ENCODE measurements around the gene INSM1.
"Not testable (repeated sequence)": the region's sequence is repeated elsewhere in the genome, so short reads cannot be mapped to it uniquely, and the experiment has no call there.

The INSM1 gene, protein sequence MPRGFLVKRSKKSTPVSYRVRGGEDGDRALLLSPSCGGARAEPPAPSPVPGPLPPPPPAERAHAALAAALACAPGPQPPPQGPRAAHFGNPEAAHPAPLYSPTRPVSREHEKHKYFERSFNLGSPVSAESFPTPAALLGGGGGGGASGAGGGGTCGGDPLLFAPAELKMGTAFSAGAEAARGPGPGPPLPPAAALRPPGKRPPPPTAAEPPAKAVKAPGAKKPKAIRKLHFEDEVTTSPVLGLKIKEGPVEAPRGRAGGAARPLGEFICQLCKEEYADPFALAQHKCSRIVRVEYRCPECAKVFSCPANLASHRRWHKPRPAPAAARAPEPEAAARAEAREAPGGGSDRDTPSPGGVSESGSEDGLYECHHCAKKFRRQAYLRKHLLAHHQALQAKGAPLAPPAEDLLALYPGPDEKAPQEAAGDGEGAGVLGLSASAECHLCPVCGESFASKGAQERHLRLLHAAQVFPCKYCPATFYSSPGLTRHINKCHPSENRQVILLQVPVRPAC

DNA sequence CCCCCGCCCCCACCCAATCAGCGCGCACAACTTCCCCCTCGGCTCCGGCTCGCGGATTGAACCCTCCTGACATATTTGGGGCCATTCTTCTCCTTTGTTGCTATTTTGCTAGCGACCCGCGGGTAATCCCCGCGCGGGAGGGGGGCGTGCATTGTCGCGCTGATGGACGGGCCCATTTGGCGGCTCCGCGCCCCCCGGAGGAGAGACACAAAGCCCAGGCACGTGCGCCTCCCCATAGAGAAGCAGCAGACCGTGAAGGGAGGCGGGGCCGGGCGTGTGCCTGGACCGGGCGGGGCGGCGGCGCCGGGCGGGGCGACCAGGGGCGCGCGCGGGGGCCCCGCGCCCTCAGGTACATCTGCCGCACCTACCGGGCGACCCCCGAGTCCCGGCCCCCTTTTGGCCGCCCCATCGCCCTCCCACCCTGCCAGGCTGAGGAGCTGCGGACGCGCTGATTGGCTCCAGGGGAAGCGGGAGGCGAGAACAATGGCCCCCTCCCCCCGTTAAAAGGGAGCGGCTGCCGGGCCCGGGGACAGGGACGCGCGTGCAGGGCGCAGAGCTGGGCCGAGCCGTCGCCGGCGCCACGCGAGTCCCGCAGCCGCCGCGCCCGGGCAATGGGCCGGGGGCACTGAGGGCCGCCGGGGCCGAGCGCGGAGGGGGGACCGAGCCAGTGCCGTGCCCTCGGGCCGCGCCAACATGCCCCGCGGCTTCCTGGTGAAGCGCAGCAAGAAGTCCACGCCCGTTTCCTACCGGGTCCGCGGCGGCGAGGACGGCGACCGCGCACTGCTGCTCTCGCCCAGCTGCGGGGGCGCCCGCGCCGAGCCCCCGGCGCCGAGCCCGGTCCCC is at the start of gene INSM1:
INSM1 (plus strand) TSS at position 530 of the 843 bp plus-strand sequence; CDS start at position 694, 164 bp downstream.
- no peak for DNase-seq

DNA sequence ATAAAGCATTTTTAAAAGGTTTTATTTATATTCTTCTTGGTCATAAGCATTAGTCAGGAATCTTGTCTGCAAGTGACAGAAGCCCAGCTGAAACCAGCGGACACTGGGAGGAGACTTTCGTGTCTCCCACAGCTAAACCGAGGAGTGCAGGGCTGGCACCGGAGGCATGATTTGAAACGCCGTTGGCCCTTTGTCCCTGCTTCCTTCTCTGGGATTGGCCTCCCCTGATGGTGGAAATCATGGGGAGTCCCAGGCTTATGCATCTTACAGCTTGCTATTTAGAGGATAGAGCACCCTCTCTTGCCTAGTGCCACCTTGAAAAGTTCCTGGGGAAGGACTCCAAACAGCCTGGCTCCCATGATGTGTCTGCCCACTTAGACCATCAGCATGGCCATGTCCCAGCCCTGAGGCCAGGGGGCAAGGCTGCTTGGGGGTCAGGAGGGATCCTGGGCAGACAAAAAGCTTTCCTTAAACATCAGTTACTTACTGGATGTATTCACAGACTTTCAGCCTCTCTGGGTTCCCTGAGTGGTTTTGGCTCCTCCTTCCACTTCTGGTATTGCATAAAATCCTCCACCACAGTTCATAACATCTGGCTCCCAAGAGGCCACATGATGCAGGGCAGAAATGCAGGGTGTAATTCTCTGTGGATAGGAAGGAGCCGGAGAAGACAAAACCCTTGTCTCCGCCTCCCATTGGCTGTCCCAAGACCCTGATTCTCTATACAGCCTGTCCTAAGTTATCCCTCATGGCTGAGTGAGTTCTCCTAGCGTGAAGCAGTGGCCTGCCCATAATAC is 49.3 kb upstream of the INSM1 start:
- no peak for DNase-seq

DNA sequence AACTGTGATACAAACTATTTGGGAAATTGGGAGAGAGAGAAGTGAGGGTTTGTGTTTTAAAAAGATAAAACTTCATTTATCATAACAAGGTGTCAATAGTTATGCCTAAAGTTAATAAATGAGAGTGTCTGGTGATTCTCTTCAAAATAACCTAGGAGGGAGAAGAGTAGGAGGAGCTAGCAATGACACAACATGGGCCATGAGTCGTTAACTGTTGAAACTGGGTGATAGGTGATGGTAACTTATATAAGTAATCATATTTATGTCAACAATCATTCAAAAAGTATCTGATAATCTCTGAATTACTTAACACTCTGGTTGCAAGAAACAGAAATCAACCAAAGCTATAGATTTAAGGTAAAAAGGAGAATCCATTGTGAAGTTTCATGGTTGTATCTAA is 46.8 kb upstream of the INSM1 start:
- no peak for DNase-seq

DNA sequence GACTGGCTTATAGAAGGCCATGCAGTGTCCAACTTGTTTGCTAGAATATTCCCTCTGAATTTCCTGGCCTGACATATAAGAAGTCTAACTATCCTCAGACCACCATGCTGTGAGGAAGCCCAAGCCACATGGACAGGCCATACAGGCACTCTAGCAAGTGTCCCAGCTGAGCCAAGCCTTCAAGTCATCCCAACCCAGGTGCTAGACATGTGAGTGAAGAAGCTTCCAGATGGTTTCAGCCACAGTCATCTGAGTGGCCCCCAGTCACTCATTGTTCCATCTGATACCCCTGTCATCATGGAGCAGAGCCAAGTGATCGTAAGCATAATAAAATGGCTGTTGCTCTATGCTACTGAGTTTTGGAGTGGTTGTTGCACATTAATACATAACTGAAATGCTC is 46.0 kb upstream of the INSM1 start:
- DNase-seq: no peak

DNA sequence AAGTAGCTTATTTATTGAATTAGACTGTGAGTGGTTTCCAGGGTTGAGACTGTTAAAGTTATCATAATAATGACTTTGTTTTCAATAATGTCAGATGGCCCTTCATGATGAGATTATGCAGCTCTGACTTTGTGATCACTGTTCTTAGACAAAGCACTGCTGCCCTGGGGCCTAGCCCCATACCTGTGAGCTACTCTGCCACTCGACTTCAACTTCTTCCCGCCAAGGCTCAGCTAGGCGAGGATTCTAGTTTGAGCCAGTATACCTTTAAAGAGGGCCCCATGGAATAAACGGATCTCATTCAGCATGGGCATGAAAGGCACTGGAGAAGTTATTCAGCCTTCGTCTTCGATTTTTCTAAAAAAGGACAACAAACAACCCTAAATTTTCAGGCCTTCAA is 45.0 kb upstream of the INSM1 start:
- DNase-seq: no peak

DNA sequence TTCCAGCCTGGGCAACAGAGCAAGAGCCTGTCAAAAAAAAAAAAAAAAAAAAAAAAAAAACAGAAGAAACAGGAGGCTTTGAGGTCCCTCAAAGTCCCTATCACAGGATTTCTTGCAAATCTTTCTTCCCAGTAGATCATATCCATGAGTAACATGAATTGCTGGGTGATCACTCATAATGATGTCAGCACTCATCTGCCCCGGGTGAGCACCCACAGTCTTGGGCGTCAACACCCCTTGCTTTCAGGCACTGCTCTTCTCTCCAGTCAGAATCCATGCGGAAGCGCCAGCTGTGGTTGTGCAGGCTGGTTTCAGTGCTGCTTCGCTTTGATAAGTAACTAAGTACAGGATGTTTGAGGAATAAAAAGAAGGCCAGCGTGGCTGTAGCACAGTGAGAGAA is 40.2 kb upstream of the INSM1 start:
- peak; percentile 13 for DNase-seq

DNA sequence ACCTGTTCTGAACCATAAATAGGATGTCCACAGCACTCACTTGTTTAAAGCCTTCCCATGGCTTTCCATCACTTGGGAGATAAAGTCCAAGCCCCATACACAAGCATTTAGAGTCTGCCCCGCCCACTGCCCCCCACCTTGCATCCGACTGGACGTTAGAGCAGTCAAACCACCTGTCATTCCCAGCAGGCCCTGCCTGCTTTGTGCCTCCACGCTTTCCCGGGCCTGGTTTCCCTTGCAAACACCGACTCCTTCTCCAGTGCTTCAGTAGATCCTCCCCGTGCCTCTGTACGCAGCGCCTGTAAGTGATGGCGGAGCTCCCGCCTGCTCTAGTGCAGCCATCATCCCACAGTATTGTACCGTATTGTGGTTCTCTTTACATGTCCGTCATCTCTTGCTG is 38.3 kb upstream of the INSM1 start:
- DNase-seq: no peak

DNA sequence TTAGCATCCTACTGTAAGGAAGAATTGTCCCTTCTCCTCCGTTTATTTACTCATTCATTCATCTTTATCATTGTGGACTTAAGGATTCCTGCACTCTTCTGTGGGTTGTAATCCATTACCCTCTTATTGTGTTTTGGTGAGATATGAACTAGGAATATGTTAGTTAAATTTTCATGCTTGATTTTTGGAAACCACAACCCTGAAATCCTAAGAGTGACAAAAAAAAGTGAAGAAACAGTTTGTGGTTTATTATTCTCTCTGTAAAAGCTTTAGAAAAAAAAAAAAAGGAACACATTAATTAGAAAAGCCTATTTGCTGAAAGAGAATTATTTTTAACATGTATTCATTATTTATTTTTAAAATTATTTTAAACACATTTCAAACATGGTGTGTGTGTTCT is 36.7 kb upstream of the INSM1 start:
- no peak for DNase-seq

DNA sequence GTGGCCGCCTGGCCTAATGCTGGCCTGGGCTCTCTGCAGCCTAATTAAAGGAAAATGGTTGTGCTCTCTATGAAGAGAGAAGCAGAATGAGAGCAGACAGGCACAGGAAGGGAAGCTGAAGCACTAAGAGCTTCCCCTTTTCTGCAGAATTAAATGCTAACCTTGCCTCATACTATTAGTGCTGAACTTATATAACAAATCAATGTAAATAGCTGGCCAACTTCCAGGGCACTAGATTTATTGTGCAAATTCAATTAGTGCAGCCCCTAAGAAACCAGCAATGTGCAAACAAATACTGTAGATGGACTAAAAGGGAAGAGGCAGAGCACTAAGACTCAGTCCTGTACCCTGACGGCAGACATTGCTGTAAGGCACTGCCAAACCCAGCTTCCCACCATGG is 36.1 kb upstream of the INSM1 start:
- no peak for DNase-seq

DNA sequence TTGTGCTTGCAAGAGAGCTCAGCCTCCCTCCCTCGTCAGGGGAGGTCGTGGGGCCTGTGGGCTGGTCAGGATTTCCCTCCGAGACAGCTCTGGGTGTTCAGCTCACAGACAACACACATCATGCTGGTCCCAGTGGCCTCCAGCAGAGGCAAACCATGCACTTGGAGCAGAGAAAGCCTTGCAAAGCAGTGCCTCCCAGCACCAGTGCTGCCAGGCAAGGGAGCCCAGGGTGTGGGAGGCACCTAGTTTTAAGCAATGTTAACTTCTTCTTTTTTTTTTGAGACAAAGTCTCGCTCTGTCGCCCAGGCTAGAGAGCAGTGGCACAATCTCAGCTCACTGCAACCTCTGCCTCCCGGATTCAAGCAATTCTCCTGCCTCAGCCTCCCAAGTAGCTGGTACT is 34.0 kb upstream of the INSM1 start:
- no peak for DNase-seq

DNA sequence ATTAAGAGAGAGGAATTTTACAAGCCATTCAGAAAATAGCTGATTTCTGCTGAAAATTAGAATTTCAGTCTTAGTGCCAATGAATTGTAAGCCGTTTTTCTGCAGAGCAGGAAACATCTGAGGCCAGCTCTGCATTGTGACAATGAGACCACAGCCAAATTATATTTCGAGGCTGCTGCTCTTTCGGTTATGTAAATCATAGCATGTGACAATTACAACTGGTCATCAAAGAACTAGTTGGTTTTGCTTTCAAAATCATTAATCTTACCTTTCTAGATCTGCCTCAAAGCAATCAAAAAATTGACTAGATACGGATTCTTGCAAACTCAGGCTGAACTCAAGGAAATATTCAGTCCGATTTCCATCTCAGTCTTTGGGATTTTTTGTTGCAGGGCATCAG is 33.4 kb upstream of the INSM1 start:
- DNase-seq: peak; percentile 51

DNA sequence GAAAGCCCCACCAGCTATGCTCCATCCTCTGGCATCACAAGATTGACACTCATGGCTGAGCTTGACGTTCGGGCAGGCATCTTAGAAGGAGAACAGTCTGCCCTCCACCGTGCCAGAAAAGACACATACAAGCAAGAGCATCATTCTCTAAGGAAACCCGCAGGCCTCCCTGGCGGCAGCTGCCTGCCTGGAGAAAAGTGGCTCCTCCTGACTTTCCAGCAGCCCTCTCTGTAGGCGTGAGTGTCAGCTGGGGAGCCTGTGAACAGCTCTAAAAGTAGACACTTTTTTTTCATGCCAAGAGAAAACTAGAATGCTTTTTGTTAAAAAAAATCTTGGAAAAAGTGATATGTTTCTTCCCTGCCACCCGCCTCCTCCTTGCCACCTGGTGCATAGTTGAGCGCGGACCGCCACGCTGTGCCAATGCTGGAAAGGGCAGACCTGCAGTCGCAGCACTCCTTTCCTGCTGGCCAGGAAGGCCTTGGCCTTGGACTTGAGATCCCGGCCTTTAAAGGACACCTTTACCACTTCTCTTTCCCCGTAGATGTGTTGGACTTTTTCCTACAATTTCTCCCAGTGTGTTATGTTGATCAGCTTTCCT is 29.7 kb upstream of the INSM1 start:
- no peak for DNase-seq

DNA sequence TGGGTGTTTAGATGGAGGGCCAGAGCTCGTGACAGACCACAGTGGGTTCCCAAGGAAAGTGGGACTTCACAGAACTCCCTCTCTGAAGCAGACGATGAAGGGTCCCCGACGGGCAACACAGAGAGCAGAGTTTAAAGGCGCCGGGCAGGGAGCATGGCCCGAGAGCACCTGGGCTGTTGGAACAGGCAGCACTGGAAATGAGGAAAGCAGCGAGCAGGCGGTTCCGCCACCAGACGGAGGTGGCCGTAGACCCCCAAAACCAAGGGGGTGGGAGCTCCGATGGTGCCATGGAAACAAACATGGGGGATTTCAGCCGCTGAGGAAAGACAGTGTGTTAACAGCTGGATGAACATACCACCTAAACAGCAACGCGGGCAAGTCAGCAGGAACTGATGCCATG is 27.5 kb upstream of the INSM1 start:
- no peak for DNase-seq

DNA sequence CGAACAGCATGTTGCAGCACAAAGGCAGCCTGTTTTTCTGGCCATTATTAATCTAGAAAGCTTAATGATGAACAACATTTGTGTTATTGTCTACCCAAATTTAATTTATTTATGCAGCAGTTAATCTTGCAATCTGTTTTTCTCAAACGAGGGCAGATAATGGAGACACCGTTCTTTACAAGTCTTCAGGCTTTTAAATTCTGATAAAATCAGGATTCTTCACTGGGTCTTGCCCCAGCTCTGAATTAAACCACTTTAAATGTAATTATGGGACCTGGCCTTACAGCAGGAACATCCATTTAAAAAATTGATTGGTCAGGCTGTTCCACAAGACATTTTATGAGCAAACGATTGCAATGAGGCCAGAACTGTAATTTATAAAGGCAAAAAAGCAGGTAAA is 26.5 kb upstream of the INSM1 start:
- no peak for DNase-seq

DNA sequence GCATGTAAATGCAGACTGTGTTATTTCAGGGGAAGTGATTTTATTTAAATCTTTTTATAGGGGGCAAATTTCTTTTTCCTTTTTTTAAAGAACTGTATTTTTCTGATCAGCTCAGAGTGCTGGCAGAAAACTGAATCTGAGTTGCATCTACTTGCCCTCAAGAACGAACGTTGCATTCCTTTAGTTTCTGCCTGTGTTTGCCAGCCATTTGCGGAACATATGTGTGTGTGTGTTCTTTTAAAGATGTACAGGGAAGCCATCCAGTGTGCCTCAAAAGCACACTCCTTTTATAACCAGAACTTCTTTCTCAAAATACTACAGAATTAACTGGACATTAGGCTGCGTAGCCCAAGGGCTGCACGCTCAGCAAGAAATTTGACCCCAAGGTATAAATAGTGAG is 25.8 kb upstream of the INSM1 start:
- no peak for DNase-seq

DNA sequence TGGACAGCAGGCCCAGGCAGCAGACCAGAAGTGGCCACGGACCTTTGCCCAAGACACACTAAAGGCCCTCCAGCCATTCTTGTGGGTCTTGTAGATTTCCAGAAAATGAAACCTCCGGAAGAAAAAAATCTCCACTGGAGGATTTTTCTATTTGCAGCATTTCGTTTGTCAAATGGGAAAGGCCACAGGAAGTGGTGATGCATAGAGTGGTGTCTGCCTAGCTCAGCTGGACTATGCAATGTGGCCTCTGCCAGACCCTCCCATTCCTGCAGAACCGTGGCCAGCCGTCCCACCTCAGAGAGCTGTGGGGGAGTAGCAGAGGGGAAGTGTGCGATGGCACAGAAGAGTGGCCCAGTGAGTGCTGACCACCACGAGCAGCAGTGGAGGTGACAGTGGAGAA is 24.0 kb upstream of the INSM1 start:
- no peak for DNase-seq

DNA sequence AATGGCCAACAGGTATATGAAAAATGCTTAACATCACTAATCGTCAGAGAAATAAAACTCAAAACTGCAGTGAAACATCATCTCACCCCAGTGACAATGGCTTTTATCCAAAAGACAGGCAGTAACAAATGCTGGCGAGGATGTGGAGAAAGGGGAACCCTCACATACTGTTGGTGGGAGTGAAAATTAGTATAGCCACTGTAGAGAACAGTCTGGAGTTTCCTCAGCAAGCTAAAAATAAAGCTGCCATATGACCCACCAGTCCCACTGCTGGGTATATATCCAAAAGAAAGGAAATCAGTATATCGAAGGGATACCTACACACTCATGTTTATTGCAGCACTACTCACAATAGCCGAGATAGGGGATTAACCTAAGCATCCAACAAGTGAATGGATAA is 23.4 kb upstream of the INSM1 start:
- no peak for DNase-seq

DNA sequence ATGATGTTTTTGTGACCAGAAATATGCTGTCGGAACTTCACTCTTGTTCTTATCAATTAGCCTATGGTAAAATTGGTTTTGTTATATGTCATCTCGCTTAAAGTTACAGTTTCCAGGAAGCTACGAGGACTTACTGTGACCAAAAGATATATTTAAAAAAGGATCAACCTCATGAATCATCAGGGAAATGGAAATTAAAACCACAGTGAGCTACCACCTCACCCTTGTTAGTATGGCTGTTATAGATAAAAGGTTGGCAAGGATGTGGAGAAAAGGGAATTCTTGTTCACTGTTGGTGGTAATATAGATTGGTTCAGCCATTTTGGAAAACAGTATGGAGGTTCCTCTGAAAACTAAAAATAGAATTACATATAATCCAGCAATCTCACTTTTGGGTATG is 14.3 kb upstream of the INSM1 start:
- DNase-seq: no peak

DNA sequence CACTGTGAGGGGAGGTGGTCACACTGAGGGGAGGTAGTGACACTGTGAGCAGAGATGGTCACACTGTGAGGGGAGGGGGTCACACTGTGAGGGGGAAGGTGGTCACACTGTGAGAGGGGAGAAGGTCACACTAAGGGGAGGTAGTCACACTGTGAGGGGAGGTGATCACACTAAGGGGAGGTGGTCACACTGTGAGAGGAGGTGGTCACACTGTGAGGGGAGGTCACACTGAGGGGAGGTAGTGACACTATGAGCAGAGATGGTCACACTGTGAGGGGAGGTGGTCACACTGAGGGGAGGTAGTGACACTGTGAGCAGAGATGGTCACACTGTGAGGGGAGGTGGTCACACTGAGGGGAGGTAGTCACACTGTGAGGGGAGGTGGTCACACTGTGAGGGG is 12.4 kb upstream of the INSM1 start:
- DNase-seq: not testable (repeated sequence)

DNA sequence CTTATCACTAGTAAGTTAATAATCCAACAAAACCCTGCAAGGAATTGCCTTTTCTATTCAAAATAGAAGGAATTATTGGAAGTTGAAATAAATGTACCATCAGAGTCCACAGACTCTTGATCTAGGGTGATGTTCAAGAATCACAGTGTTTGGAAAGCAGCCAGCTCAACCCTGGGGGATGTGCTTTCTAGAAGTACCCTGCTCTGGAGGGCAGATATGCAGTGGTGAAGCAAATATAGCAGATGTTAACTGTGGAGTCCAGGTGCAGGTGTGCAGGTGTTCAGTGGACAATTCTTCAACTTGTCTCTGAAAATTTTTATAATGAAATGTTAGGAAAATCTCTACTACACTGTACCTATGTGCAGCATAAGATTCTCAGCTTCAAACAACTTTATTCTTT is 9.1 kb upstream of the INSM1 start:
- DNase-seq: peak; percentile 75

DNA sequence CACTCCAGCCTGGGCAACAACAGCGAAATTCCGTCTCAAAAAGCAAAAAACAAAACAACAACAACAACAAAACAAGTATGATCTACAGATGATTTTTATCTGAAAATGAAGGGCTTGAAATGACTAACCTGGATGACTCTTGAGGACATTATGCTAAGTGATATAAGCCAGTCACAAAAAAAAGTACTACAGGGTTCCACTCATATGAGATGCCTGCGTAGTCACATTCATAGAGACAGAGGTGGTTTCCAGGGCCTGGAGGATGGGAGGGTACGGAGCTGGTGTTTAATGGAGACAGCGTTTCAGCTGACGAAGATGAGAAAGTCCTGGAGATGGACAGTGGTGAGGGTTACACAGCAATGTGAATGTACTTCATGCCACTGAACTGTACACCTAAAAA is 8.3 kb upstream of the INSM1 start:
- DNase-seq: no peak

DNA sequence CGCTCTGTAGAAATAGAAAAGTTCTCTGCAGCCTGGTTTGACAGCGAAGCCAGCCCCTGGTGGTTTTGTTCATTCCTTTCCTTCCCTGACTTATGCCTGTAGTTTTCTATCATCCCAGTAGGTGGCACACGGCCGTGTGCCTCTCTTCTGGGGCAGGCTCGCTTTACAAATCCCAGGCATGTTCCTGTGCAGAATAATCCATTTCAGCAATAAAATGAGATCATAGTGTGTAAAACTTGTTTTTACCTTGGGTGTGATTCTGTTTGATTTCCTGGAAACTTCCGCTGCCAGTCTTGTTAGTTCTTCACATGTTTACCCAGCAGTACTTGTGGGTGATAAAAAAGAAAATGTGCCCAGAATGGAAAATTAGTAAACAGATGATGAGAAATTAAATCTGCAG is 7.4 kb upstream of the INSM1 start:
- DNase-seq: peak; percentile 70

Data from RPMI8226 (cell line).